K562 (cell line): ENCODE measurements around the gene ZNF77. TPM values are rescaled to one million over a fixed set of nuclear protein-coding genes. Genes with fewer than 3 reads are reported as not detected.

Experiments used
- ATAC-seq: fragments of 200-7000 bp; cut with Tn5 transposase; 3 replicates; pipeline ENCODE4 v1.9.1; 2020; ENCODE audit warnings: moderate library complexity
- BruUV-seq: library from RNA; stranded (reverse); fragments of 400-500 nt; replicated peaks from 2 replicates; lab custom pipeline; 2021; lab: Mats Ljungman, UMichigan
- CTCF ChIA-PET: fragments of 300-600 bp; formaldehyde crosslinking; extraction: SDS; loops from one replicate; lab custom pipeline; 2021; ENCODE audit warnings: low intra/inter-chr PET ratio; lab: Yijun Ruan, JAX
- POLR2A ChIA-PET: fragments of 300-600, 350-650 bp; sonication (Branson Sonifier 250); formaldehyde crosslinking; extraction: SDS; loops from one replicate; lab custom pipeline; 2021; ENCODE audit warnings: antibody characterized with exemption, inconsistent platforms; lab: Yijun Ruan, JAX
- DNase-seq, 4 experiments: peaks; one replicate each; pipeline versions ENCODE4 v3.0.0 to v3.0.0-alpha.2; 2011 to 2018; ENCODE audit warnings: low spot score in 3 of 4, mixed read lengths in 3 of 4; ENCODE audit errors: extremely low read depth in 1 of 4
- FAIRE-seq: peaks from 2 replicates; lab custom pipeline; 2011; peaks lifted over from hg19 to GRCh38; lab: Jason Lieb, UNC
- H2AFZ ChIP-seq: 2 replicates; pipeline ENCODE4 v1.6.0; 2011; ENCODE audit warnings: low read depth, low read length, control low read depth, inconsistent platforms
- H3K27ac ChIP-seq: fragments of 200-600 bp; 3 replicates; pipeline ENCODE4 v1.8.0; 2011; ENCODE audit warnings: low read depth, mild to moderate bottlenecking, control low read depth, inconsistent platforms, low read length, moderate library complexity, mixed read lengths; ENCODE audit errors: extremely low read depth
- H3K27me3 ChIP-seq, 2 experiments: fragments of 300-600 bp in 1 of 2; 2 replicates in 1 of 2; 3 replicates in 1 of 2; pipeline versions ENCODE4 v1.6.0 to v1.8.0; 2011; ENCODE audit warnings: inconsistent platforms in 2 of 2, low read length in 2 of 2, mild to moderate bottlenecking in 1 of 2, mixed read lengths in 1 of 2, moderate library complexity in 1 of 2; ENCODE audit not compliant: control insufficient read depth in 2 of 2, insufficient read depth in 2 of 2
- H3K36me3 ChIP-seq: fragments of 300-600 bp; 3 replicates; pipeline ENCODE4 v1.8.0; 2011; ENCODE audit warnings: mild to moderate bottlenecking, low read length, inconsistent platforms; ENCODE audit not compliant: control insufficient read depth, insufficient read depth
- H3K4me1 ChIP-seq, 2 experiments: fragments of 200-600 bp in 1 of 2; replicated peaks in 1 of 2; 2 replicates in 1 of 2; 3 replicates in 1 of 2; pipeline versions ENCODE4 v1.5.1 to v1.8.0; 2011; ENCODE audit warnings: inconsistent platforms in 2 of 2, low read length in 2 of 2, mild to moderate bottlenecking in 1 of 2, mixed read lengths in 1 of 2, moderate library complexity in 1 of 2; ENCODE audit not compliant: control insufficient read depth in 2 of 2, insufficient read depth in 2 of 2
- H3K4me2 ChIP-seq: 2 replicates; pipeline ENCODE4 v1.6.1; 2011; ENCODE audit warnings: low read length, control low read depth, inconsistent platforms, mixed read lengths; ENCODE audit not compliant: insufficient read depth
- H3K4me3 ChIP-seq: fragments of 200-600 bp; sonication (generic), shearing (Covaris generic); 2 replicates; pipeline ENCODE4 v1.5.1; 2016; ENCODE audit warnings: control low read depth, inconsistent platforms
- H3K79me2 ChIP-seq: fragments of 200-600 bp; 3 replicates; pipeline ENCODE4 v1.8.0; 2011; ENCODE audit warnings: low read length, inconsistent platforms; ENCODE audit not compliant: control insufficient read depth, insufficient read depth
- H3K9ac ChIP-seq, 2 experiments: 2 replicates each; pipeline versions ENCODE4 v1.6.0 to v1.6.1; 2011; ENCODE audit warnings: low read depth in 2 of 2, low read length in 2 of 2, control low read depth in 1 of 2, inconsistent platforms in 1 of 2, mild to moderate bottlenecking in 1 of 2, mixed read lengths in 1 of 2; ENCODE audit not compliant: insufficient read depth in 1 of 2
- H3K9me1 ChIP-seq: one replicate; pipeline ENCODE4 v1.6.0; 2011; ENCODE audit warnings: inconsistent platforms, mild to moderate bottlenecking, low read length, moderate library complexity; ENCODE audit not compliant: control insufficient read depth, insufficient read depth
- H3K9me3 ChIP-seq: replicated peaks from 2 replicates; pipeline ENCODE4 v1.5.1; 2011; ENCODE audit warnings: low read depth, low read length, inconsistent platforms; ENCODE audit not compliant: control insufficient read depth, insufficient read depth
- H4K20me1 ChIP-seq: replicated peaks from 2 replicates; pipeline ENCODE4 v1.6.1; 2011; ENCODE audit warnings: low read length, inconsistent platforms, mixed read lengths; ENCODE audit not compliant: control insufficient read depth, insufficient read depth
- ARHGAP35 ChIP-seq: fragments of 450-650 bp; IDR thresholded peaks from 2 replicates; pipeline ENCODE4 v1.6.1; 2018; ENCODE audit not compliant: partially characterized antibody
- CCNT2 ChIP-seq: IDR thresholded peaks from 2 replicates; pipeline ENCODE4 v1.6.1; 2011; ENCODE audit warnings: borderline replicate concordance, low read depth, mild to moderate bottlenecking, moderate library complexity, mixed read lengths, low read length; ENCODE audit not compliant: insufficient read length; ENCODE audit errors: extremely low read depth
- MAFG ChIP-seq: fragments of 450-650 bp; conservative IDR thresholded peaks from 2 replicates; pipeline ENCODE4 v1.6.1; 2016; ENCODE audit warnings: missing genetic modification characterization, missing compliant biosample characterization
- TRIM28 ChIP-seq: fragments of 450-650 bp; IDR thresholded peaks from 2 replicates; pipeline ENCODE4 v1.6.1; 2017
- WGBS: fragments of 100-300 bp; shearing (Covaris generic); methylation state at CpG from one replicate; pipeline ENCODE4 v1.1.6; 2016; ENCODE audit warnings: low coverage, mixed read lengths; ENCODE audit not compliant: insufficient coverage; ENCODE audit errors: missing lambda C conversion rate; 5-methylcytosine and 5-hydroxymethylcytosine counted together
- in situ Hi-C: fragments of 300-500 bp; cut with MboI; formaldehyde crosslinking; loops from 4 replicates; pipeline ENCODE4 v1.15.0; 2018; ENCODE audit warnings: inconsistent platforms, mixed read lengths
- intact Hi-C: fragments of 100-400 bp; cut with micrococcal nuclease; formaldehyde crosslinking; loops from 2 replicates; pipeline ENCODE4 v1.14.2; 2022
- polyA plus RNA-seq, 8 experiments: library from polyadenylated mRNA; depleted of rRNA in 4 of 8; stranded (reverse) in 5 of 8; unstranded in 3 of 8; fragments of >200 nt; fragmentation: Nextera tagmentation in 2 of 8; fragmentation: Illumina TruSeq in 1 of 8; extraction: Ambion mirVana in 2 of 8; extraction: Trizol in 1 of 8; gene quantifications; 2 replicates each; pipeline versions ENCODE4 v1.2.1 to v1.2.3, GENCODE V29; 2011 to 2014; ENCODE audit warnings: inconsistent platforms in 1 of 8, missing spikeins in 1 of 8
- total RNA-seq, 7 experiments: library from RNA; depleted of rRNA in 6 of 7; stranded (reverse); fragments of >200 nt in 6 of 7; fragmentation: Illumina TruSeq in 2 of 7; extraction: Trizol in 2 of 7; gene quantifications; 2 replicates each; pipeline versions ENCODE4 v1.2.1 to v1.2.3, GENCODE V29; 2011 to 2021; ENCODE audit warnings: low replicate concordance in 1 of 7
- TF ChIP-seq, protein P1 (sequence below): fragments of 450-650 bp; IDR thresholded peaks from 2 replicates; pipeline ENCODE4 v1.6.1; 2016

ZNF77 gene
- total and polyA plus RNA-seq, 9 of the 15 experiments (the other 6 are each of a cell fraction or from before 2014, with no cell fraction given), result 4.3 to 14.5 (median 7.7) TPM

DNA sequence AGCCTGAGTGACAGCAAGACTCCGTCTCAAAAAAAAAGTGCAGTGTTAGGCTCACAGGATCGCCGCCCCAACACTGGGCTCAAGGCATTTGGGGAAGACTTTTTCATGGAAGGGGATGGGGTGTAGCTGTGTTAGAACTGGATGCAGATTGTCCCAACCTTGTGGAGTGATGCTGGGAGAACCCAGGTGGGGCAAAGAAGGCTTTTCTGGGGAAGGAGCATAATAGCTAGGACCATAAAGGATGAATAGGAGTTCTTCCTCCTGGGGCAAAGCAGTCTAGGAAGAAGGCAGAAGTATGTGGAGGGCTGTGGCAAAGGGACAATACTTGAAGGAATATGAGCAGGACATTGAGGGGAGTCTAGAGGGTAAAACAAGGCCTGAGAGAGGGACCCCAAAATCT is 43.8 kb upstream of the ZNF77 start:
- no peak for TF ChIP-seq TRIM28
- TF ChIP-seq, protein P1, sequence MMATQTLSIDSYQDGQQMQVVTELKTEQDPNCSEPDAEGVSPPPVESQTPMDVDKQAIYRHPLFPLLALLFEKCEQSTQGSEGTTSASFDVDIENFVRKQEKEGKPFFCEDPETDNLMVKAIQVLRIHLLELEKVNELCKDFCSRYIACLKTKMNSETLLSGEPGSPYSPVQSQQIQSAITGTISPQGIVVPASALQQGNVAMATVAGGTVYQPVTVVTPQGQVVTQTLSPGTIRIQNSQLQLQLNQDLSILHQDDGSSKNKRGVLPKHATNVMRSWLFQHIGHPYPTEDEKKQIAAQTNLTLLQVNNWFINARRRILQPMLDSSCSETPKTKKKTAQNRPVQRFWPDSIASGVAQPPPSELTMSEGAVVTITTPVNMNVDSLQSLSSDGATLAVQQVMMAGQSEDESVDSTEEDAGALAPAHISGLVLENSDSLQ, result peak; percentile 70
- TF ChIP-seq MAFG, result no peak
- no peak for TF ChIP-seq ARHGAP35
- no peak for TF ChIP-seq CCNT2

More for the DNA sequence above, 43.8 kb upstream of the ZNF77 start:
- ChIA-PET POLR2A (interaction anchor here (0.5 kb wide), 1 partner anchor 10 kb away, joined by 3 read pairs; no protein-coding TSS in a partner anchor), CTCF (no interaction called here)
- Histone ChIP-seq H3K4me1 (peaks cover 0 to 31% of the 10 kb centered on the region in 2 experiments; a peak in 3 of 5 replicates), H3K4me3 (no peak overlapping the region), H3K4me2 (no peak overlapping the region), H3K36me3 (no peaks in the 10 kb centered on the region), H3K9me3 (no peaks in the 10 kb centered on the region), H3K27me3 (peaks cover 0 to 20% of the 10 kb centered on the region in 2 experiments; a peak in 2 of 5 replicates), H4K20me1 (no peaks in the 10 kb centered on the region; the same call in 1 of the 2 replicates), H3K9ac (no peak overlapping the region), H2AFZ (no peak overlapping the region), H3K27ac (no peak overlapping the region), H3K9me1 (no peaks in the 10 kb centered on the region), H3K79me2 (no peaks in the 10 kb centered on the region)
- intact Hi-C loops, result no loop called here
- no peak for ATAC-seq
- FAIRE-seq, result no peak
- BruUV-seq, result no TSS peak
- in situ Hi-C loops, result no loop called here
- no peak for DNase-seq
- WGBS, result 24% methylated on average over 3 of the region's 3 CpGs
